Trophoblast cell (in vitro differentiated cells and primary cell): ENCODE data around the gene ATP6V0A1.

Experiments used
- DNase-seq, 2 donors: peaks; one replicate each; pipeline ENCODE4 v3.0.0-alpha.2; 2016
- H2AFZ ChIP-seq: 2 replicates; pipeline ENCODE4 v1.6.1; 2013; ENCODE audit warnings: low read length, moderate library complexity, mild to moderate bottlenecking; ENCODE audit not compliant: insufficient read depth, poor library complexity
- H2AK5ac ChIP-seq: 2 replicates; pipeline ENCODE4 v1.6.1; 2013; ENCODE audit warnings: mild to moderate bottlenecking, low read length
- H2BK120ac ChIP-seq: 2 replicates; pipeline ENCODE4 v1.6.1; 2013; ENCODE audit warnings: low read length, mild to moderate bottlenecking, moderate library complexity; ENCODE audit not compliant: insufficient read depth, poor library complexity
- H2BK12ac ChIP-seq: 2 replicates; pipeline ENCODE4 v1.6.1; 2013; ENCODE audit warnings: mild to moderate bottlenecking, low read length, moderate library complexity
- H2BK5ac ChIP-seq: 2 replicates; pipeline ENCODE4 v1.6.1; 2013; ENCODE audit warnings: low read length, low read depth, moderate library complexity, mild to moderate bottlenecking; ENCODE audit not compliant: poor library complexity
- H3K14ac ChIP-seq: 2 replicates; pipeline ENCODE4 v1.6.1; 2013; ENCODE audit warnings: mild to moderate bottlenecking, low read length
- H3K18ac ChIP-seq: 2 replicates; pipeline ENCODE4 v1.6.1; 2013; ENCODE audit warnings: mild to moderate bottlenecking, low read length
- H3K23ac ChIP-seq: 2 replicates; pipeline ENCODE4 v1.6.1; 2013; ENCODE audit warnings: low read length
- H3K27ac ChIP-seq: 2 replicates; pipeline ENCODE4 v1.5.1; 2013; ENCODE audit warnings: low read depth, mild to moderate bottlenecking, inconsistent platforms, low read length, moderate library complexity
- H3K27me3 ChIP-seq: 2 replicates; pipeline ENCODE4 v1.6.1; 2013; ENCODE audit warnings: inconsistent platforms, mild to moderate bottlenecking, low read length, moderate library complexity; ENCODE audit not compliant: insufficient read depth
- H3K36me3 ChIP-seq, 2 experiments: 1 replicate in 1 of 2; 2 replicates in 1 of 2; pipeline ENCODE4 v1.6.1; 2013; ENCODE audit warnings: low read length in 2 of 2, mild to moderate bottlenecking in 2 of 2, moderate library complexity in 1 of 2; ENCODE audit not compliant: insufficient read depth in 2 of 2, control insufficient read depth in 1 of 2
- H3K4ac ChIP-seq: 2 replicates; pipeline ENCODE4 v1.6.1; 2013; ENCODE audit warnings: low read depth, mild to moderate bottlenecking, low read length, moderate library complexity
- H3K4me1 ChIP-seq, 2 experiments: 1 replicate in 1 of 2; 2 replicates in 1 of 2; pipeline ENCODE4 v1.6.1; 2013; ENCODE audit warnings: low read length in 2 of 2, mild to moderate bottlenecking in 2 of 2, moderate library complexity in 1 of 2; ENCODE audit not compliant: insufficient read depth in 2 of 2, control insufficient read depth in 1 of 2
- H3K4me2 ChIP-seq: 2 replicates; pipeline ENCODE4 v1.6.1; 2013; ENCODE audit warnings: inconsistent platforms, mild to moderate bottlenecking, low read length, moderate library complexity
- H3K4me3 ChIP-seq: 2 replicates; pipeline ENCODE4 v1.5.1; 2013; ENCODE audit warnings: mild to moderate bottlenecking, low read depth, low read length, inconsistent platforms
- H3K79me1 ChIP-seq: one replicate; pipeline ENCODE4 v1.6.1; 2013; ENCODE audit warnings: low read length
- H3K79me2 ChIP-seq: 2 replicates; pipeline ENCODE4 v1.6.1; 2013; ENCODE audit warnings: low read length, mild to moderate bottlenecking; ENCODE audit not compliant: control insufficient read depth, insufficient read depth, poor library complexity
- H3K9ac ChIP-seq: 2 replicates; pipeline ENCODE4 v1.6.1; 2013; ENCODE audit warnings: mild to moderate bottlenecking, low read length
- H3K9me3 ChIP-seq: 2 replicates; pipeline ENCODE4 v1.6.1; 2013; ENCODE audit warnings: low read depth, mild to moderate bottlenecking, control low read depth, inconsistent platforms, low read length; ENCODE audit not compliant: insufficient read depth
- H4K12ac ChIP-seq: 2 replicates; pipeline ENCODE4 v1.6.1; 2013; ENCODE audit warnings: low read depth, mild to moderate bottlenecking, low read length, moderate library complexity
- H4K8ac ChIP-seq: 2 replicates; pipeline ENCODE4 v1.6.1; 2013; ENCODE audit warnings: low read depth, mild to moderate bottlenecking, low read length, moderate library complexity
- H4K91ac ChIP-seq: one replicate; pipeline ENCODE4 v1.6.1; 2013; ENCODE audit warnings: low read depth, mild to moderate bottlenecking, low read length, moderate library complexity
- WGBS: extraction: QIAGEN DNeasy Blood & Tissue Kit; methylation state at CpG from one replicate; pipeline ENCODE4 v1.1.7; 2013; ENCODE audit warnings: missing lambda C conversion rate; ENCODE audit not compliant: insufficient read length, insufficient coverage; ENCODE audit errors: extremely low coverage; 5-methylcytosine and 5-hydroxymethylcytosine counted together

Gene ATP6V0A1

DNA sequence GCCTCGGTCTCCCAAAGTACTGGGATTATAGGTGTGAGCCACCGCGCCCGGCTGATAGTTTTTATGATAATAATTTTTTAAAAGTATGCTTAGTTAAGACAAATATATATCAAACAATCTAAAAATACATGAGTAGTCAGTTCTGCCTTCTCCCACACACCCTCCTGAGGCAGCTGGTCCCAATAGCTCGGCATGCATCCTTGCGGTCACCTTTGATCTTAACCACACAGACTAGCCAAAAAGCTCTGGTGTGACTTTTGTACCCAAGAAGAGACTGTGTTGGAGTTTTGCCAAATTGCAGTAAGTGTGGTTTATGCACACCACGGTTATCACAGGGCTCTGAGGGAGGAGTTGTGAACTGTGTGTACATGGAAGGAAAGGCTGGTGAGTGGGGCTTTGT, 25.6 kb downstream of the ATP6V0A1 start:
- no peak overlapping the region for H3K4me2 ChIP-seq
- no peaks in the 10 kb centered on the region for H3K4me1 ChIP-seq
- H3K27ac ChIP-seq: no peak overlapping the region
- H3K79me2 ChIP-seq: no peaks in the 10 kb centered on the region
- no peak overlapping the region for H4K91ac ChIP-seq
- no peak overlapping the region for H3K4me3 ChIP-seq
- H2AK5ac ChIP-seq: no peak overlapping the region
- no peak overlapping the region for H2BK12ac ChIP-seq
- WGBS: no CpG with 5 or more reads among the region's 7 CpGs
- H4K8ac ChIP-seq: no peak overlapping the region
- H3K14ac ChIP-seq: no peak overlapping the region
- H3K23ac ChIP-seq: no peak overlapping the region
- H3K36me3 ChIP-seq: peaks cover 33 to 38% of the 10 kb centered on the region in 2 experiments
- H3K4ac ChIP-seq: no peak overlapping the region
- H3K79me1 ChIP-seq: no peaks in the 10 kb centered on the region
- H3K9me3 ChIP-seq: no peaks in the 10 kb centered on the region
- H2BK5ac ChIP-seq: no peak overlapping the region
- no peak overlapping the region for H3K18ac ChIP-seq
- H4K12ac ChIP-seq: no peak overlapping the region
- H2AFZ ChIP-seq: no peak overlapping the region
- H3K9ac ChIP-seq: no peak overlapping the region
- H3K27me3 ChIP-seq: no peaks in the 10 kb centered on the region
- DNase-seq: no peak
- no peak overlapping the region for H2BK120ac ChIP-seq

DNA sequence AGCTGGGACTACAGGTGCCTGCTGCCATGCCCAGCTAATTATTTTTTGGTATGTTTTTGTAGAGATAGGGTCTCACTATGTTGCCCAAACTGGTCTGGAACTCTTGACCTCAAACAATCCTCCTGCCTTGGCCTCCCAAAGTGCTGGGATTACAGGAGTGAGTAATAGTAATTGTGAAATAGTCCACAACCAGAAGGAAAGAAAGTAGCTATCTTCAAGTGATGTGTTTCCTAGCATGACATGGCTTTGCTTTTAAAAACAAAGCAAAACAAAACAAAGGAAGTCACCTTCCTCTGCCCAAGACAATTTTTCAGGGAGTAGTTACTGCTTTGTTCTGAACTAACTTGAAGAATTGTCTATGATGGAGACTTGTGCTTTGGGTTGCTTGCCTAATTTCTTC, 27.0 kb downstream of the ATP6V0A1 start:
- H3K27ac ChIP-seq: no peak overlapping the region
- no peaks in the 10 kb centered on the region for H3K9me3 ChIP-seq
- H2BK12ac ChIP-seq: no peak overlapping the region
- H2AFZ ChIP-seq: no peak overlapping the region
- H3K4ac ChIP-seq: no peak overlapping the region
- no peak overlapping the region for H3K4me2 ChIP-seq
- H2BK5ac ChIP-seq: no peak overlapping the region
- no peak overlapping the region for H2BK120ac ChIP-seq
- no peak overlapping the region for H3K14ac ChIP-seq
- no peak overlapping the region for H3K4me3 ChIP-seq
- peaks cover 38 to 40% of the 10 kb centered on the region in 2 experiments for H3K36me3 ChIP-seq
- no peaks in the 10 kb centered on the region for H3K4me1 ChIP-seq
- no peak overlapping the region for H4K8ac ChIP-seq
- H3K79me1 ChIP-seq: no peaks in the 10 kb centered on the region
- H3K23ac ChIP-seq: no peak overlapping the region
- H3K18ac ChIP-seq: no peak overlapping the region
- H4K12ac ChIP-seq: no peak overlapping the region
- no peak overlapping the region for H3K9ac ChIP-seq
- no peak overlapping the region for H4K91ac ChIP-seq
- H3K27me3 ChIP-seq: no peaks in the 10 kb centered on the region
- peak in 1 of 2 donors; percentile 31 for DNase-seq
- H2AK5ac ChIP-seq: no peak overlapping the region
- no peaks in the 10 kb centered on the region for H3K79me2 ChIP-seq

DNA sequence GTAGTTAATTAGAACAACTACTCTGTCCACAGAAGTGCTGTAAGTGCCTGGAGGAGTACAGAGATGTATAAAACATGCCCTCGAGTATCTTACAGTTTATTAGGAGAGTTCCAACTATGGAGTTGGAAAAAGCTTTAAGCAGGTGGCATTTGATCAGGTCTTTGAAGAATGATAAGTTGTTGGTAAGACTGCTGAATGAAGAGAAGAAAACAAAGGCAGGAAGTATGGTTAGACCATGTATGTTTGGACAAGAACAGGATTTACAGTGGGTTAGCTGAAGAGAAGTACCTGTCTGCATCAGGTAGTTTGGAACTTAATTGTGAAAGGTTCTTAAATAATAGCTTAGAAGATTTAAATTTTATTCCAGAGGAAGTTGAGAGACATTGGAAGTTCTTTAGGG, 29.4 kb downstream of the ATP6V0A1 start:
- Histone ChIP-seq H3K36me3 (peaks cover 38 to 41% of the 10 kb centered on the region in 2 experiments), H3K4me2 (no peak overlapping the region), H4K8ac (no peak overlapping the region), H3K4ac (no peak overlapping the region), H3K79me2 (no peaks in the 10 kb centered on the region), H3K18ac (no peak overlapping the region), H3K9ac (no peak overlapping the region), H2BK120ac (no peak overlapping the region), H2BK12ac (no peak overlapping the region), H3K79me1 (no peaks in the 10 kb centered on the region), H3K27me3 (no peaks in the 10 kb centered on the region), H2AK5ac (no peak overlapping the region), H3K14ac (no peak overlapping the region), H2BK5ac (no peak overlapping the region), H4K12ac (no peak overlapping the region), H3K4me3 (no peak overlapping the region), H3K23ac (no peak overlapping the region), H4K91ac (no peak overlapping the region), H3K27ac (no peak overlapping the region), H2AFZ (no peak overlapping the region), H3K4me1 (no peaks in the 10 kb centered on the region), H3K9me3 (no peaks in the 10 kb centered on the region)
- WGBS: no CpG with 5 or more reads among the region's 1 CpG
- no peak for DNase-seq

DNA sequence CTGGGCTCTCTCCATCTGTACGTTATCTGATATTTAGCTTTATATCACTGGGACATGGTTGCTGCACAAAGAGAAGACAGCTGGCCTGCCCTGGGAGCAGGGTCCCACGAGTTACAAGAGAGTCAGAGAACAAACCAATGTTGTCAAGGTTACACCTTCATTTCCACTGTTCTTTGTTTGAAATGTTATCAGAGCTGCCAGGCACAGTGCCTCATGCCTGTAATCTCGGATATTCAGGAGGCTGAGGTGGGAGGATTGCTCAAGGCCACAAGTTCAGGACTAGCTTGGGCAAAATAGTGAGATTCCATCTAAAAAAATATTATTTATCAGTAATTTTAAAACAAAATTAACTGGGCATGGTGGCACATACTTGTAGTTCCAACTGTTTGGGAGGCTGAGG, 34.6 kb downstream of the ATP6V0A1 start:
- no peak for DNase-seq
- Histone ChIP-seq H3K23ac (no peak overlapping the region), H3K4me3 (no peak overlapping the region), H2BK120ac (no peak overlapping the region), H3K4me1 (no peaks in the 10 kb centered on the region), H3K18ac (no peak overlapping the region), H3K4me2 (no peak overlapping the region), H3K4ac (no peak overlapping the region), H3K27me3 (no peaks in the 10 kb centered on the region), H4K91ac (no peak overlapping the region), H3K27ac (no peak overlapping the region), H3K79me2 (no peaks in the 10 kb centered on the region), H3K36me3 (peaks cover 44 to 49% of the 10 kb centered on the region in 2 experiments), H4K12ac (no peak overlapping the region), H3K14ac (no peak overlapping the region), H3K79me1 (no peaks in the 10 kb centered on the region), H4K8ac (no peak overlapping the region), H3K9ac (no peak overlapping the region), H2BK12ac (no peak overlapping the region), H2AFZ (no peak overlapping the region), H2AK5ac (no peak overlapping the region), H3K9me3 (no peaks in the 10 kb centered on the region), H2BK5ac (no peak overlapping the region)
- WGBS: no CpG with 5 or more reads among the region's 3 CpGs
